ENCODE data around the gene CAMTA1.

Gene CAMTA1

GRCh38 chr1:7644961-7645750 lies 859.9 kb downstream of the CAMTA1 start:
- Histone ChIP-seq H3K36me3 (ENCODE audit: control insufficient read depth in 5 of 5, insufficient read depth in 5 of 5, low read length in 5 of 5) (no peaks in the 10 kb centered on the region), H3K9me3 (ENCODE audit: control insufficient read depth in 5 of 5, low read length in 5 of 5) (peaks cover 0 to 8% (median 5%) of the 10 kb centered on the region in 5 donors), H3K4me1 (ENCODE audit: control insufficient read depth in 5 of 5, insufficient read depth in 5 of 5, low read length in 5 of 5) (peaks cover 0 to 15% (median 6%) of the 10 kb centered on the region in 5 donors), H3K9ac (ENCODE audit: low read length in 5 of 5) (no peak overlapping the region), H3K27me3 (ENCODE audit: control insufficient read depth in 5 of 5, insufficient read depth in 4 of 5, low read length in 5 of 5) (peaks cover 0 to 29% (median 22%) of the 10 kb centered on the region in 5 donors), H3K27ac (ENCODE audit: low read depth, low read length) (no peak overlapping the region), H3K4me3 (ENCODE audit: low read depth in 1 of 5, low read length in 5 of 5) (no peak overlapping the region)

GRCh38 chr1:7645751-7646048 lies 860.4 kb downstream of the CAMTA1 start:
- H3K9ac ChIP-seq (ENCODE audit: low read length in 5 of 5): no peak overlapping the region
- peaks cover 3 to 28% (median 25%) of the 10 kb centered on the region in 5 donors for H3K27me3 ChIP-seq (ENCODE audit: control insufficient read depth in 5 of 5, insufficient read depth in 4 of 5, low read length in 5 of 5)
- H3K36me3 ChIP-seq (ENCODE audit: control insufficient read depth in 5 of 5, insufficient read depth in 5 of 5, low read length in 5 of 5): no peaks in the 10 kb centered on the region
- peaks cover 0 to 8% (median 5%) of the 10 kb centered on the region in 5 donors for H3K9me3 ChIP-seq (ENCODE audit: control insufficient read depth in 5 of 5, low read length in 5 of 5)
- peaks cover 0 to 15% (median 6%) of the 10 kb centered on the region in 5 donors for H3K4me1 ChIP-seq (ENCODE audit: control insufficient read depth in 5 of 5, insufficient read depth in 5 of 5, low read length in 5 of 5)
- no peak overlapping the region for H3K4me3 ChIP-seq (ENCODE audit: low read depth in 1 of 5, low read length in 5 of 5)
- H3K27ac ChIP-seq (ENCODE audit: low read depth, low read length): no peak overlapping the region

- H3K27me3 ChIP-seq (ENCODE audit: control insufficient read depth in 5 of 5, insufficient read depth in 4 of 5, low read length in 5 of 5): peaks cover 3 to 31% (median 25%) of the 10 kb centered on the region in 5 donors
- H3K27ac ChIP-seq (ENCODE audit: low read depth, low read length): no peak overlapping the region
- H3K4me3 ChIP-seq (ENCODE audit: low read depth in 1 of 5, low read length in 5 of 5): no peak overlapping the region
- no peaks in the 10 kb centered on the region for H3K36me3 ChIP-seq (ENCODE audit: control insufficient read depth in 5 of 5, insufficient read depth in 5 of 5, low read length in 5 of 5)
- H3K9ac ChIP-seq (ENCODE audit: low read length in 5 of 5): no peak overlapping the region
- H3K4me1 ChIP-seq (ENCODE audit: control insufficient read depth in 5 of 5, insufficient read depth in 5 of 5, low read length in 5 of 5): peaks cover 0 to 15% (median 6%) of the 10 kb centered on the region in 5 donors
- H3K9me3 ChIP-seq (ENCODE audit: control insufficient read depth in 5 of 5, low read length in 5 of 5): peaks cover 0 to 8% (median 5%) of the 10 kb centered on the region in 5 donors
Observed at GRCh38 chr1:7646164-7646563, 860.9 kb downstream of the CAMTA1 start.

GRCh38 chr1:7646981-7647901 lies 862.0 kb downstream of the CAMTA1 start:
- H3K4me1 ChIP-seq (ENCODE audit: control insufficient read depth in 5 of 5, insufficient read depth in 5 of 5, low read length in 5 of 5): peaks cover 0 to 15% (median 6%) of the 10 kb centered on the region in 5 donors
- no peak overlapping the region for H3K9ac ChIP-seq (ENCODE audit: low read length in 5 of 5)
- H3K27ac ChIP-seq (ENCODE audit: low read depth, low read length): no peak overlapping the region
- peaks cover 3 to 28% (median 24%) of the 10 kb centered on the region in 5 donors for H3K27me3 ChIP-seq (ENCODE audit: control insufficient read depth in 5 of 5, insufficient read depth in 4 of 5, low read length in 5 of 5)
- H3K4me3 ChIP-seq (ENCODE audit: low read depth in 1 of 5, low read length in 5 of 5): no peak overlapping the region
- H3K9me3 ChIP-seq (ENCODE audit: control insufficient read depth in 5 of 5, low read length in 5 of 5): peaks cover 0 to 8% (median 5%) of the 10 kb centered on the region in 5 donors
- H3K36me3 ChIP-seq (ENCODE audit: control insufficient read depth in 5 of 5, insufficient read depth in 5 of 5, low read length in 5 of 5): no peaks in the 10 kb centered on the region

GRCh38 chr1:7648761-7649384 lies 863.6 kb downstream of the CAMTA1 start:
- peaks cover 0 to 8% (median 5%) of the 10 kb centered on the region in 5 donors for H3K9me3 ChIP-seq (ENCODE audit: control insufficient read depth in 5 of 5, low read length in 5 of 5)
- no peaks in the 10 kb centered on the region for H3K36me3 ChIP-seq (ENCODE audit: control insufficient read depth in 5 of 5, insufficient read depth in 5 of 5, low read length in 5 of 5)
- peaks cover 6 to 31% (median 19%) of the 10 kb centered on the region in 5 donors for H3K27me3 ChIP-seq (ENCODE audit: control insufficient read depth in 5 of 5, insufficient read depth in 4 of 5, low read length in 5 of 5)
- H3K27ac ChIP-seq (ENCODE audit: low read depth, low read length): no peak overlapping the region
- H3K4me1 ChIP-seq (ENCODE audit: control insufficient read depth in 5 of 5, insufficient read depth in 5 of 5, low read length in 5 of 5): peaks cover 0 to 15% (median 6%) of the 10 kb centered on the region in 5 donors
- H3K4me3 ChIP-seq (ENCODE audit: low read depth in 1 of 5, low read length in 5 of 5): no peak overlapping the region
- H3K9ac ChIP-seq (ENCODE audit: low read length in 5 of 5): no peak overlapping the region

- H3K9ac ChIP-seq (ENCODE audit: low read length in 5 of 5): no peak overlapping the region
- no peaks in the 10 kb centered on the region for H3K36me3 ChIP-seq (ENCODE audit: control insufficient read depth in 5 of 5, insufficient read depth in 5 of 5, low read length in 5 of 5)
- H3K9me3 ChIP-seq (ENCODE audit: control insufficient read depth in 5 of 5, low read length in 5 of 5): no peaks in the 10 kb centered on the region
- no peak overlapping the region for H3K4me3 ChIP-seq (ENCODE audit: low read depth in 1 of 5, low read length in 5 of 5)
- H3K4me1 ChIP-seq (ENCODE audit: control insufficient read depth in 5 of 5, insufficient read depth in 5 of 5, low read length in 5 of 5): peaks cover 0 to 15% (median 6%) of the 10 kb centered on the region in 5 donors
- no peak overlapping the region for H3K27ac ChIP-seq (ENCODE audit: low read depth, low read length)
- H3K27me3 ChIP-seq (ENCODE audit: control insufficient read depth in 5 of 5, insufficient read depth in 4 of 5, low read length in 5 of 5): peaks cover 6 to 31% (median 19%) of the 10 kb centered on the region in 5 donors
Observed at GRCh38 chr1:7650801-7651200, 865.5 kb downstream of the CAMTA1 start.

- H3K36me3 ChIP-seq (ENCODE audit: control insufficient read depth in 5 of 5, insufficient read depth in 5 of 5, low read length in 5 of 5): no peaks in the 10 kb centered on the region
- H3K4me3 ChIP-seq (ENCODE audit: low read depth in 1 of 5, low read length in 5 of 5): no peak overlapping the region
- H3K27ac ChIP-seq (ENCODE audit: low read depth, low read length): no peak overlapping the region
- no peaks in the 10 kb centered on the region for H3K9me3 ChIP-seq (ENCODE audit: control insufficient read depth in 5 of 5, low read length in 5 of 5)
- no peak overlapping the region for H3K9ac ChIP-seq (ENCODE audit: low read length in 5 of 5)
- peaks cover 0 to 15% (median 6%) of the 10 kb centered on the region in 5 donors for H3K4me1 ChIP-seq (ENCODE audit: control insufficient read depth in 5 of 5, insufficient read depth in 5 of 5, low read length in 5 of 5)
- peaks cover 6 to 31% (median 19%) of the 10 kb centered on the region in 5 donors for H3K27me3 ChIP-seq (ENCODE audit: control insufficient read depth in 5 of 5, insufficient read depth in 4 of 5, low read length in 5 of 5)
Observed at GRCh38 chr1:7651203-7651602, 865.9 kb downstream of the CAMTA1 start.

GRCh38 chr1:7652061-7652460 lies 866.8 kb downstream of the CAMTA1 start:
- H3K27me3 ChIP-seq (ENCODE audit: control insufficient read depth in 5 of 5, insufficient read depth in 4 of 5, low read length in 5 of 5): peaks cover 8 to 31% (median 19%) of the 10 kb centered on the region in 5 donors
- H3K9ac ChIP-seq (ENCODE audit: low read length in 5 of 5): no peak overlapping the region
- H3K4me1 ChIP-seq (ENCODE audit: control insufficient read depth in 5 of 5, insufficient read depth in 5 of 5, low read length in 5 of 5): peaks cover 0 to 13% (median 6%) of the 10 kb centered on the region in 5 donors
- H3K9me3 ChIP-seq (ENCODE audit: control insufficient read depth in 5 of 5, low read length in 5 of 5): no peaks in the 10 kb centered on the region
- no peaks in the 10 kb centered on the region for H3K36me3 ChIP-seq (ENCODE audit: control insufficient read depth in 5 of 5, insufficient read depth in 5 of 5, low read length in 5 of 5)
- no peak overlapping the region for H3K27ac ChIP-seq (ENCODE audit: low read depth, low read length)
- H3K4me3 ChIP-seq (ENCODE audit: low read depth in 1 of 5, low read length in 5 of 5): no peak overlapping the region

GRCh38 chr1:7652515-7653098 lies 867.4 kb downstream of the CAMTA1 start:
- H3K4me1 ChIP-seq (ENCODE audit: control insufficient read depth in 5 of 5, insufficient read depth in 5 of 5, low read length in 5 of 5): peaks cover 0 to 11% (median 6%) of the 10 kb centered on the region in 5 donors
- H3K27ac ChIP-seq (ENCODE audit: low read depth, low read length): no peak overlapping the region
- H3K4me3 ChIP-seq (ENCODE audit: low read depth in 1 of 5, low read length in 5 of 5): no peak overlapping the region
- peaks cover 8 to 31% (median 17%) of the 10 kb centered on the region in 5 donors for H3K27me3 ChIP-seq (ENCODE audit: control insufficient read depth in 5 of 5, insufficient read depth in 4 of 5, low read length in 5 of 5)
- no peaks in the 10 kb centered on the region for H3K36me3 ChIP-seq (ENCODE audit: control insufficient read depth in 5 of 5, insufficient read depth in 5 of 5, low read length in 5 of 5)
- no peak overlapping the region for H3K9ac ChIP-seq (ENCODE audit: low read length in 5 of 5)
- no peaks in the 10 kb centered on the region for H3K9me3 ChIP-seq (ENCODE audit: control insufficient read depth in 5 of 5, low read length in 5 of 5)

All from subcutaneous abdominal adipose tissue (tissue), 5 donors.